Astrocyte (in vitro differentiated cells and primary cell): ENCODE results near the gene TMEM236. TPM values are rescaled to one million over a fixed set of nuclear protein-coding genes. Genes with fewer than 3 reads are reported as not detected.
A peak's percentile ranks its signal among the peaks of the same experiment; 100 is the strongest.

Experiments used
- DNase-seq: peaks from one replicate; pipeline ENCODE4 v3.0.0-alpha.2; 2010; ENCODE audit warnings: low read depth
- FAIRE-seq: peaks from 2 replicates; lab custom pipeline; 2011; peaks lifted over from hg19 to GRCh38; lab: Jason Lieb, UNC
- H2AFZ ChIP-seq: 2 replicates; pipeline ENCODE4 v1.6.0; 2012; ENCODE audit warnings: low read depth, low read length, inconsistent platforms
- H3K27ac ChIP-seq: 2 replicates; pipeline ENCODE4 v1.5.1; 2011; ENCODE audit warnings: low read depth, low read length, inconsistent platforms
- H3K27me3 ChIP-seq: 2 replicates; pipeline ENCODE4 v1.6.0; 2011; ENCODE audit warnings: low read length, inconsistent platforms; ENCODE audit not compliant: insufficient read depth
- H3K36me3 ChIP-seq: 2 replicates; pipeline ENCODE4 v1.5.1; 2011; ENCODE audit warnings: low read length, inconsistent platforms; ENCODE audit not compliant: insufficient read depth
- H3K4me1 ChIP-seq: 2 replicates; pipeline ENCODE4 v1.5.1; 2011; ENCODE audit warnings: low read length, inconsistent platforms; ENCODE audit not compliant: insufficient read depth
- H3K4me2 ChIP-seq: 2 replicates; pipeline ENCODE4 v1.6.0; 2012; ENCODE audit warnings: low read length, inconsistent platforms
- H3K4me3 ChIP-seq: 2 replicates; pipeline ENCODE4 v1.5.1; 2011; ENCODE audit warnings: low read depth, mild to moderate bottlenecking, low read length, inconsistent platforms; ENCODE audit not compliant: insufficient read depth
- H3K79me2 ChIP-seq: 2 replicates; pipeline ENCODE4 v1.6.0; 2012; ENCODE audit warnings: mild to moderate bottlenecking, low read length, inconsistent platforms; ENCODE audit not compliant: insufficient read depth
- H3K9ac ChIP-seq: 2 replicates; pipeline ENCODE4 v1.6.0; 2012; ENCODE audit warnings: mild to moderate bottlenecking, low read length, inconsistent platforms
- H3K9me3 ChIP-seq: 2 replicates; pipeline ENCODE4 v1.5.1; 2012; ENCODE audit warnings: low read depth, mild to moderate bottlenecking, low read length, inconsistent platforms; ENCODE audit not compliant: insufficient read depth
- H4K20me1 ChIP-seq: 2 replicates; pipeline ENCODE4 v1.6.0; 2012; ENCODE audit warnings: low read length, inconsistent platforms; ENCODE audit not compliant: insufficient read depth
- H3K27ac Mint-ChIP-seq: one replicate; pipeline ENCODE4 v1.8.0; 2021; ENCODE audit warnings: mild to moderate bottlenecking, mixed read lengths; ENCODE audit not compliant: unreplicated experiment
- H3K27me3 Mint-ChIP-seq: one replicate; pipeline ENCODE4 v1.8.0; 2021; ENCODE audit warnings: low read depth, mixed read lengths; ENCODE audit not compliant: unreplicated experiment
- H3K36me3 Mint-ChIP-seq: one replicate; pipeline ENCODE4 v1.8.0; 2021; ENCODE audit warnings: low read depth, mixed read lengths; ENCODE audit not compliant: unreplicated experiment
- H3K4me1 Mint-ChIP-seq: one replicate; pipeline ENCODE4 v1.8.0; 2021; ENCODE audit warnings: low read depth, mixed read lengths; ENCODE audit not compliant: unreplicated experiment
- H3K4me3 Mint-ChIP-seq: one replicate; pipeline ENCODE4 v1.8.0; 2021; ENCODE audit warnings: mild to moderate bottlenecking, moderate library complexity, mixed read lengths; ENCODE audit not compliant: unreplicated experiment
- H3K9me3 Mint-ChIP-seq: one replicate; pipeline ENCODE4 v1.8.0; 2021; ENCODE audit warnings: mild to moderate bottlenecking, mixed read lengths; ENCODE audit not compliant: unreplicated experiment
- EZH2 ChIP-seq: IDR thresholded peaks from 2 replicates; pipeline ENCODE4 v1.6.1; 2012; ENCODE audit warnings: mild to moderate bottlenecking, low read length, inconsistent platforms; ENCODE audit not compliant: insufficient read depth
- total RNA-seq: library from RNA; stranded (reverse); gene quantifications from 2 replicates; pipeline ENCODE4 v1.2.1, GENCODE V29; 2021
- TF ChIP-seq, protein P1 (sequence below): IDR thresholded peaks from 2 replicates; pipeline ENCODE4 v1.5.1; 2011; ENCODE audit warnings: low read depth, mild to moderate bottlenecking, inconsistent platforms, low read length, moderate library complexity; ENCODE audit not compliant: insufficient read depth

Gene TMEM236
- total RNA-seq, 1 donor from 2014 or later, result 0.43 TPM

DNA sequence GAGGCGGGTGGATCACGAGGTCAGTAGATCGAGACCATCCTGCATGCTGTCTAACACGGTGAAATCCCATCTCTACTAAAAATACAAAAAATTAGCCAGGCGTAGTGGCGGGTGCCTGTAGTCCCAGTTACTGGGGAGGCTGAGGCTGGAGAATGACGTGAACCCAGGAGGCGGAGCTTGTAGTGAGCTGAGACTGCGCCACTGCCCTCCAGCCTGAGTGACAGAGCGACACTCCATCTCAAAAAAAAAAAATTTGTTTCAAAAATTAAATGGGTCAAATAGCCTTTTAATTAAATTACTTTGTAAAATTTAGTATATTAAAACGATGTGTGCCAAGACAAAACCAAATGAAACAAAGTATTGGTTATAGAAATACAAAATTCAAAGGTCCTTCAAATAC is 50.3 kb downstream of the TMEM236 start:
- Histone ChIP-seq H3K79me2 (no peaks in the 10 kb centered on the region), H2AFZ (no peak overlapping the region), H3K36me3 (no peaks in the 10 kb centered on the region), H3K9ac (no peak overlapping the region), H3K9me3 (no peaks in the 10 kb centered on the region), H3K27ac (no peak overlapping the region), H3K4me3 (no peak overlapping the region), H3K27me3 (no peaks in the 10 kb centered on the region), H4K20me1 (no peaks in the 10 kb centered on the region), H3K4me1 (no peaks in the 10 kb centered on the region), H3K4me2 (no peak overlapping the region)
- H3K4me1 Mint-ChIP-seq, result no peaks in the 10 kb centered on the region
- no peak overlapping the region for H3K27ac Mint-ChIP-seq
- no peak for FAIRE-seq
- H3K9me3 Mint-ChIP-seq, result peaks cover 3% of the 10 kb centered on the region
- no peak for DNase-seq
- no peaks in the 10 kb centered on the region for H3K36me3 Mint-ChIP-seq
- TF ChIP-seq EZH2, result no peak
- TF ChIP-seq, protein P1, sequence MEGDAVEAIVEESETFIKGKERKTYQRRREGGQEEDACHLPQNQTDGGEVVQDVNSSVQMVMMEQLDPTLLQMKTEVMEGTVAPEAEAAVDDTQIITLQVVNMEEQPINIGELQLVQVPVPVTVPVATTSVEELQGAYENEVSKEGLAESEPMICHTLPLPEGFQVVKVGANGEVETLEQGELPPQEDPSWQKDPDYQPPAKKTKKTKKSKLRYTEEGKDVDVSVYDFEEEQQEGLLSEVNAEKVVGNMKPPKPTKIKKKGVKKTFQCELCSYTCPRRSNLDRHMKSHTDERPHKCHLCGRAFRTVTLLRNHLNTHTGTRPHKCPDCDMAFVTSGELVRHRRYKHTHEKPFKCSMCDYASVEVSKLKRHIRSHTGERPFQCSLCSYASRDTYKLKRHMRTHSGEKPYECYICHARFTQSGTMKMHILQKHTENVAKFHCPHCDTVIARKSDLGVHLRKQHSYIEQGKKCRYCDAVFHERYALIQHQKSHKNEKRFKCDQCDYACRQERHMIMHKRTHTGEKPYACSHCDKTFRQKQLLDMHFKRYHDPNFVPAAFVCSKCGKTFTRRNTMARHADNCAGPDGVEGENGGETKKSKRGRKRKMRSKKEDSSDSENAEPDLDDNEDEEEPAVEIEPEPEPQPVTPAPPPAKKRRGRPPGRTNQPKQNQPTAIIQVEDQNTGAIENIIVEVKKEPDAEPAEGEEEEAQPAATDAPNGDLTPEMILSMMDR, result no peak
- H3K27me3 Mint-ChIP-seq, result no peaks in the 10 kb centered on the region
- H3K4me3 Mint-ChIP-seq, result no peak overlapping the region

DNA sequence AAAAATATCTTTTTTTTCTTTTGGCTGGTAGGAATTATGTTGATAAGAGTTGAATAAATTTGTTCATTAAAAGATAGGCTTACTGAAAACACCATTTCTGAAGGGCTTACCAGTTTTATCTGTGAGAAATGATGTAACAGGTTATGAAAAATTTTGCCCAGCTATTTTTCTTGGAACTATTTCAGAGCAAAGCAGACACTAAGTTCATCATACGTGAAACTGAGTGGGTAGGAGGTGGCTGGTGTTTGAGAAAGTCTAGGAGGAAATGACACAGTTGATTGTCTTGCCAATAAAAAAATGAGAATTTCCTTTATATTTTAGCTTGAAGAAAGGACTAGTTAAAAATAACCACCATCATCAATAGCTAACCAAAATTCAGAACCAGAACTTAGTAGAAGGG is 51.0 kb downstream of the TMEM236 start:
- FAIRE-seq, result peak; percentile 26
- H3K9me3 Mint-ChIP-seq, result peaks cover 3% of the 10 kb centered on the region
- no peak overlapping the region for H3K27ac ChIP-seq
- no peak overlapping the region for H2AFZ ChIP-seq
- H3K27me3 ChIP-seq, result no peaks in the 10 kb centered on the region
- no peaks in the 10 kb centered on the region for H4K20me1 ChIP-seq
- H3K4me2 ChIP-seq, result no peak overlapping the region
- no peaks in the 10 kb centered on the region for H3K4me1 ChIP-seq
- H3K36me3 ChIP-seq, result no peaks in the 10 kb centered on the region
- H3K9ac ChIP-seq, result no peak overlapping the region
- no peaks in the 10 kb centered on the region for H3K4me1 Mint-ChIP-seq
- no peaks in the 10 kb centered on the region for H3K9me3 ChIP-seq
- no peaks in the 10 kb centered on the region for H3K27me3 Mint-ChIP-seq
- H3K4me3 ChIP-seq, result no peak overlapping the region
- no peaks in the 10 kb centered on the region for H3K79me2 ChIP-seq
- no peak overlapping the region for H3K4me3 Mint-ChIP-seq
- H3K27ac Mint-ChIP-seq, result no peak overlapping the region
- no peaks in the 10 kb centered on the region for H3K36me3 Mint-ChIP-seq
- TF ChIP-seq, protein P1, result no peak
- TF ChIP-seq EZH2, result no peak
- DNase-seq, result peak; percentile 27

DNA sequence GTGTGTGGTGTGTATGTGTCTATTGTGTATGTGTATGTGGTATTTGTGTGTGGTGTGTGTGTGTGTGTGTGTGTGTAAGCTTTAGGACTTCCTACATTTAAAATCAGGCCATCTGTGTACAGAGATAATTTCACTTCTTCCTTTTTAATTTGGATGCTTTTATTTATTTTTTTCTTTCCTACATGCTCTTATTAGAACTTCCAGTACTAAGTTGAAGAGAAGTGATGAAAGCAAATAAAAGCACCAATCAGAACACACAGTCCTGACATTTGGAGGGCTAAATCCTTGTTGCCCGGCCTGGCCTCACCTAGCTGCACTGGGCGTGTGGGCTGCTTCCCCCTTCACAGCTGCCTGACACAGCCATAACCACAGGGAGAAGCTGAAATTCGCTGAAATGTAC is 53.3 kb downstream of the TMEM236 start:
- peaks cover 4% of the 10 kb centered on the region for H3K27me3 Mint-ChIP-seq
- no peak for FAIRE-seq
- no peaks in the 10 kb centered on the region for H3K36me3 ChIP-seq

More for the DNA sequence above, 53.3 kb downstream of the TMEM236 start:
- H3K4me3 ChIP-seq, result no peak overlapping the region
- no peaks in the 10 kb centered on the region for H3K27me3 ChIP-seq
- no peak overlapping the region for H2AFZ ChIP-seq
- Mint-ChIP-seq H3K4me1 (no peaks in the 10 kb centered on the region), H3K9me3 (peaks cover 3% of the 10 kb centered on the region), H3K36me3 (no peaks in the 10 kb centered on the region), H3K4me3 (no peak overlapping the region), H3K27ac (no peak overlapping the region)
- no peaks in the 10 kb centered on the region for H3K79me2 ChIP-seq
- no peak overlapping the region for H3K27ac ChIP-seq
- H3K9ac ChIP-seq, result no peak overlapping the region
- H3K9me3 ChIP-seq, result no peaks in the 10 kb centered on the region
- H3K4me2 ChIP-seq, result no peak overlapping the region
- no peaks in the 10 kb centered on the region for H4K20me1 ChIP-seq
- TF ChIP-seq, protein P1, result no peak
- TF ChIP-seq EZH2, result no peak
- no peak for DNase-seq
- H3K4me1 ChIP-seq, result no peaks in the 10 kb centered on the region
